A549 (cell line): ENCODE measurements around the gene CDC73. TPM values are rescaled to one million over a fixed set of nuclear protein-coding genes. Genes with fewer than 3 reads are reported as not detected.
A peak's percentile ranks its signal among the peaks of the same experiment; 100 is the strongest.

Experiments used
- ATAC-seq, 2 experiments: fragments of 200-7000 bp in 1 of 2; fragments of >200 bp in 1 of 2; cut with Nextera tagmentation in 1 of 2; cut with Tn5 transposase in 1 of 2; 3 replicates each; pipeline versions ENCODE4 v1.8.0 to v1.9.1; 2018 to 2020; ENCODE audit warnings: mild to moderate bottlenecking in 1 of 2, moderate library complexity in 1 of 2
- CTCF ChIA-PET: fragments of 300-600 bp; sonication (Branson Sonifier 250); formaldehyde crosslinking; extraction: SDS; loops from one replicate; lab custom pipeline; 2021; ENCODE audit warnings: antibody characterized with exemption, inconsistent platforms; lab: Yijun Ruan, JAX
- POLR2A ChIA-PET: fragments of 350-600 bp; formaldehyde crosslinking; extraction: SDS; loops from one replicate; lab custom pipeline; 2021; ENCODE audit warnings: antibody characterized with exemption, inconsistent platforms; lab: Yijun Ruan, JAX
- DNase-seq, 2 experiments: peaks; one replicate each; pipeline versions ENCODE4 v3.0.0 to v3.0.0-alpha.2; 2011 to 2016; ENCODE audit warnings: low read depth in 1 of 2, low spot score in 1 of 2
- FAIRE-seq: peaks from 2 replicates; lab custom pipeline; 2011; peaks lifted over from hg19 to GRCh38; lab: Jason Lieb, UNC
- H3K27ac ChIP-seq, 2 experiments: fragments of >200 bp; sonication (Bioruptor Twin); formaldehyde crosslinking; 3 replicates each; pipeline ENCODE4 v1.5.1; 2016 to 2017
- H3K4me1 ChIP-seq: fragments of >200 bp; sonication (Bioruptor Twin); formaldehyde crosslinking; 3 replicates; pipeline ENCODE4 v1.6.1; 2016
- H3K4me2 ChIP-seq: fragments of >200 bp; sonication (Bioruptor Twin); formaldehyde crosslinking; 3 replicates; pipeline ENCODE4 v1.6.1; 2016
- H3K4me3 ChIP-seq: fragments of >200 bp; sonication (Bioruptor Twin); formaldehyde crosslinking; 3 replicates; pipeline ENCODE4 v1.5.1; 2016
- H3K9me3 ChIP-seq: fragments of >200 bp; sonication (Bioruptor Twin); formaldehyde crosslinking; 3 replicates; pipeline ENCODE4 v1.6.1; 2016
- CBX8 ChIP-seq: fragments of 200-600 bp; sonication (generic); IDR thresholded peaks from 2 replicates; pipeline ENCODE4 v1.6.1; 2016
- CHD4 ChIP-seq: fragments of 200-600 bp; sonication (generic); IDR thresholded peaks from 2 replicates; pipeline ENCODE4 v1.6.1; 2016; ENCODE audit warnings: antibody characterized with exemption, mild to moderate bottlenecking, borderline replicate concordance
- ESRRA ChIP-seq: fragments of 150-350 bp; IDR thresholded peaks from 2 replicates; pipeline ENCODE4 v1.6.1; 2014; ENCODE audit warnings: mild to moderate bottlenecking, low read length, borderline replicate concordance
- FOSB ChIP-seq: fragments of 250-450 bp; sonication (Bioruptor Pico); IDR thresholded peaks from 2 replicates; pipeline ENCODE4 v1.5.0; 2020; ENCODE audit warnings: mild to moderate bottlenecking, moderate library complexity
- FOSL2 ChIP-seq, 2 experiments: fragments of 450-650 bp in 1 of 2; fragments of >200 bp in 1 of 2; sonication (Bioruptor Twin) in 1 of 2; formaldehyde crosslinking; IDR thresholded peaks; 2 replicates each; pipeline versions ENCODE4 v1.5.0 to v1.6.1; 2016 to 2020; ENCODE audit warnings: mild to moderate bottlenecking in 1 of 2, moderate library complexity in 1 of 2
- HEYL ChIP-seq: fragments of 250-450 bp; sonication (Bioruptor Pico); IDR thresholded peaks from 2 replicates; pipeline ENCODE4 v1.8.0; 2021; ENCODE audit warnings: mild to moderate bottlenecking, moderate library complexity
- HOXB13 ChIP-seq: fragments of 250-450 bp; sonication (Bioruptor Pico); IDR thresholded peaks from 2 replicates; pipeline ENCODE4 v1.5.0; 2020; ENCODE audit warnings: low read depth, mild to moderate bottlenecking, moderate library complexity
- JUNB ChIP-seq: fragments of >200 bp; sonication (Bioruptor Twin); formaldehyde crosslinking; IDR thresholded peaks from 2 replicates; pipeline ENCODE4 v1.6.1; 2016
- KDM1A ChIP-seq: fragments of 200-600 bp; sonication (generic); IDR thresholded peaks from 2 replicates; pipeline ENCODE4 v1.6.1; 2016; ENCODE audit warnings: low read depth, mild to moderate bottlenecking
- KDM5A ChIP-seq: fragments of 200-600 bp; sonication (generic); IDR thresholded peaks from 2 replicates; pipeline ENCODE4 v1.6.1; 2016; ENCODE audit warnings: antibody characterized with exemption, mild to moderate bottlenecking
- MAZ ChIP-seq: fragments of 150-350 bp; IDR thresholded peaks from 2 replicates; pipeline ENCODE4 v1.6.1; 2014; ENCODE audit warnings: antibody characterized with exemption, low read depth, low read length, borderline replicate concordance
- MYC ChIP-seq: IDR thresholded peaks from 2 replicates; pipeline ENCODE4 v1.6.1; 2012; ENCODE audit warnings: mild to moderate bottlenecking, inconsistent platforms, low read length, improper control_type of control experiment, borderline replicate concordance
- NFE2L2 ChIP-seq: fragments of 150-350 bp; conservative IDR thresholded peaks from 2 replicates; pipeline ENCODE4 v1.6.1; 2014; ENCODE audit warnings: low read length
- NPAS2 ChIP-seq: fragments of 250-450 bp; sonication (Bioruptor Pico); IDR thresholded peaks from 2 replicates; pipeline ENCODE4 v1.8.0; 2022; ENCODE audit warnings: mild to moderate bottlenecking, moderate library complexity, borderline replicate concordance
- NR3C1 ChIP-seq: fragments of >200 bp; sonication (Bioruptor Twin); formaldehyde crosslinking; IDR thresholded peaks from 3 replicates; pipeline ENCODE4 v1.6.1; 2017
- POLR2AphosphoS2 ChIP-seq: conservative IDR thresholded peaks from 2 replicates; pipeline ENCODE4 v1.6.1; 2012; ENCODE audit warnings: low read length, improper control_type of control experiment, inconsistent platforms
- RCOR1 ChIP-seq: fragments of 150-350 bp; IDR thresholded peaks from 2 replicates; pipeline ENCODE4 v1.6.1; 2014; ENCODE audit warnings: antibody characterized with exemption, low read length, low read depth
- RFX5 ChIP-seq: fragments of 450-650 bp; IDR thresholded peaks from 2 replicates; pipeline ENCODE4 v1.7.1; 2014; ENCODE audit warnings: antibody characterized with exemption, mild to moderate bottlenecking, moderate library complexity
- SREBF2 ChIP-seq: fragments of 450-650 bp; IDR thresholded peaks from 2 replicates; pipeline ENCODE4 v1.6.1; 2014; ENCODE audit warnings: mild to moderate bottlenecking, moderate library complexity
- ZFP36 ChIP-seq: fragments of 450-650 bp; IDR thresholded peaks from 2 replicates; pipeline ENCODE4 v1.6.1; 2014; ENCODE audit warnings: borderline replicate concordance; ENCODE audit not compliant: partially characterized antibody
- ZSCAN20 ChIP-seq: fragments of 250-450 bp; sonication (Bioruptor Pico); IDR thresholded peaks from 2 replicates; pipeline ENCODE4 v1.8.0; 2022; ENCODE audit warnings: mild to moderate bottlenecking, moderate library complexity
- WGBS: methylation state at CpG from one replicate; pipeline ENCODE4 v1.1.6; 2017; ENCODE audit errors: missing lambda C conversion rate; 5-methylcytosine and 5-hydroxymethylcytosine counted together
- polyA plus RNA-seq, 4 experiments: library from polyadenylated mRNA; depleted of rRNA in 3 of 4; stranded (reverse); fragments of >200 nt; fragmentation: RNase III in 1 of 4; extraction: RNeasy Plus Mini Kit Qiagen cat#74134 plus additional on column Dnase treatment in 1 of 4; gene quantifications; 2 replicates in 3 of 4; 3 replicates in 1 of 4; pipeline ENCODE4 v1.2.3, GENCODE V29; 2011 to 2017
- TF ChIP-seq, protein P1 (sequence below): fragments of 250-450 bp; sonication (Bioruptor Pico); IDR thresholded peaks from 2 replicates; pipeline ENCODE4 v1.5.0; 2020; ENCODE audit warnings: low read depth, mild to moderate bottlenecking, moderate library complexity
- TF ChIP-seq, protein P2 (sequence below): IDR thresholded peaks from 2 replicates; pipeline ENCODE4 v1.6.1; 2012; ENCODE audit warnings: low read depth, borderline replicate concordance
- TF ChIP-seq, protein P3 (sequence below): fragments of 200-600 bp; sonication (generic); IDR thresholded peaks from 2 replicates; pipeline ENCODE4 v1.6.1; 2016; ENCODE audit warnings: antibody characterized with exemption, mild to moderate bottlenecking, moderate library complexity
- TF ChIP-seq, protein P4 (sequence below): fragments of 450-650 bp; IDR thresholded peaks from 2 replicates; pipeline ENCODE4 v1.6.1; 2014; ENCODE audit warnings: antibody characterized with exemption

CDC73 gene
- polyA plus RNA-seq, 2 of the 4 experiments (the other 2 are of a cell fraction) = 42.2 to 77.9 TPM

DNA sequence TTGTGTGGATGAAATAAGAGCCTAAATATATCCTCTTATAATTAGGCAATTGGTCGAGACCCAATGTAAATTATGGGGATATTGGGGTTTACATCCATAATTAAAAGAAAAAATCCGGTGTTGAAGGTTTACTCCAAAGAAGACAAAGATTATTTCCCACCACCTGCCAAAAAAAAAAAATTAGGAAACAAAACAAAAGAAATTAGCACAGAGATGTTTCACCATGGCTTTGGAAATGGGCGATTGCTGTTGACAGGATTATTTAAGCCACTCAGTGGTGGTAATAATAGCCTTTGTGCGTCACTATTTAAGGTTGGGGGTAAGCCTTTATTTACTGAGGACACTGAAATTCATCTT lies 16.0 kb upstream of the CDC73 start:
- FAIRE-seq (no peak), ATAC-seq (no peak), DNase-seq (peak in 1 of 2 experiments; percentile 42)
- ChIA-PET CTCF (interaction anchor here (0.6 to 7.3 kb wide), 8 partner anchors 8 to 50 kb away, joined by 3 to 66 read pairs (median 4); partner anchors contain the start of gene CDC73), POLR2A (interaction anchor here (0.7 to 3.8 kb wide), 10 partner anchors 9 to 298 kb away, joined by 3 to 38 read pairs (median 5); partner anchors contain the start of genes CDC73, RGS2, RO60 and UCHL5)
- TF ChIP-seq NPAS2 (CRISPR knock-in tag) (no peak), HOXB13 (no peak), FOSL2 (IDR thresholded peaks at IDR 0.05) (no peak), FOSL2 (CRISPR knock-in tag; IDR thresholded peaks at IDR 0.05) (peak; percentile 27; the same call in 1 of the 2 replicates)
- TF ChIP-seq, protein P1, sequence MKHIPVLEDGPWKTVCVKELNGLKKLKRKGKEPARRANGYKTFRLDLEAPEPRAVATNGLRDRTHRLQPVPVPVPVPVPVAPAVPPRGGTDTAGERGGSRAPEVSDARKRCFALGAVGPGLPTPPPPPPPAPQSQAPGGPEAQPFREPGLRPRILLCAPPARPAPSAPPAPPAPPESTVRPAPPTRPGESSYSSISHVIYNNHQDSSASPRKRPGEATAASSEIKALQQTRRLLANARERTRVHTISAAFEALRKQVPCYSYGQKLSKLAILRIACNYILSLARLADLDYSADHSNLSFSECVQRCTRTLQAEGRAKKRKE = no peak
- TF ChIP-seq, protein P2, sequence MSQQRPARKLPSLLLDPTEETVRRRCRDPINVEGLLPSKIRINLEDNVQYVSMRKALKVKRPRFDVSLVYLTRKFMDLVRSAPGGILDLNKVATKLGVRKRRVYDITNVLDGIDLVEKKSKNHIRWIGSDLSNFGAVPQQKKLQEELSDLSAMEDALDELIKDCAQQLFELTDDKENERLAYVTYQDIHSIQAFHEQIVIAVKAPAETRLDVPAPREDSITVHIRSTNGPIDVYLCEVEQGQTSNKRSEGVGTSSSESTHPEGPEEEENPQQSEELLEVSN = no peak
- Histone ChIP-seq H3K4me2 (peak overlapping the region; percentile 80), H3K4me3 (peak overlapping the region; percentile 67), H3K9me3 (no peaks in the 10 kb centered on the region), H3K27ac (peak overlapping the region; percentile 76 to 96), H3K4me1 (peaks cover 21% of the 10 kb centered on the region)
- 13% methylated on average over 4 of the region's 4 CpGs for WGBS

DNA sequence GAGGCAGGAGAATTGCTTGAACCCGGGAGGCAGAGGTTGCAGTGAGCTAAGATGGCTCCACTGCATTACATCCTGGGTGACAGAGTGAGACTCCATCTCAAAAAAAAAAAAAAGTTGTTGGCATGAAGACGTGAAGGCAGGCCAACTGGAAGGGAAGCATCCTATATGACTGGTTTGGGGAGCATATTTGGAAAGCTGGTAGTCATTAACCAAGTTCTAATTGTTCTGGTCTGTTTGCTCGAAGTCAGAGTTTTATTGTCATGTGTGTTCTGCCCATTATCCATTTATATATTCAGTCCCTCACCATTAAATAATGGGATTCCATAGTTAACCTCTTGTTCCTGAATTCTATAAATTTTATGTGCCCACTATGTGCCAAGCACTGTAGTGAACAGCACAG lies 13.4 kb upstream of the CDC73 start:
- FAIRE-seq (no peak), ATAC-seq (no peak), DNase-seq (no peak)
- POLR2A ChIA-PET = interaction anchor here (1.2 kb wide), 1 partner anchor 49 kb away, joined by 3 read pairs; the partner anchor contains the start of genes RO60 and UCHL5
- Histone ChIP-seq H3K4me2 (no peak overlapping the region), H3K27ac (no peak overlapping the region), H3K9me3 (no peaks in the 10 kb centered on the region), H3K4me1 (peaks cover 40% of the 10 kb centered on the region), H3K4me3 (no peak overlapping the region)
- 57% methylated on average over 3 of the region's 3 CpGs for WGBS
- CTCF ChIA-PET = interaction anchor here (7.2 kb wide), 1 partner anchor 14 kb away, joined by 63 read pairs; the partner anchor contains the start of gene CDC73
- TF ChIP-seq SREBF2 = no peak
- TF ChIP-seq, protein P1 = no peak
- TF ChIP-seq, protein P3, sequence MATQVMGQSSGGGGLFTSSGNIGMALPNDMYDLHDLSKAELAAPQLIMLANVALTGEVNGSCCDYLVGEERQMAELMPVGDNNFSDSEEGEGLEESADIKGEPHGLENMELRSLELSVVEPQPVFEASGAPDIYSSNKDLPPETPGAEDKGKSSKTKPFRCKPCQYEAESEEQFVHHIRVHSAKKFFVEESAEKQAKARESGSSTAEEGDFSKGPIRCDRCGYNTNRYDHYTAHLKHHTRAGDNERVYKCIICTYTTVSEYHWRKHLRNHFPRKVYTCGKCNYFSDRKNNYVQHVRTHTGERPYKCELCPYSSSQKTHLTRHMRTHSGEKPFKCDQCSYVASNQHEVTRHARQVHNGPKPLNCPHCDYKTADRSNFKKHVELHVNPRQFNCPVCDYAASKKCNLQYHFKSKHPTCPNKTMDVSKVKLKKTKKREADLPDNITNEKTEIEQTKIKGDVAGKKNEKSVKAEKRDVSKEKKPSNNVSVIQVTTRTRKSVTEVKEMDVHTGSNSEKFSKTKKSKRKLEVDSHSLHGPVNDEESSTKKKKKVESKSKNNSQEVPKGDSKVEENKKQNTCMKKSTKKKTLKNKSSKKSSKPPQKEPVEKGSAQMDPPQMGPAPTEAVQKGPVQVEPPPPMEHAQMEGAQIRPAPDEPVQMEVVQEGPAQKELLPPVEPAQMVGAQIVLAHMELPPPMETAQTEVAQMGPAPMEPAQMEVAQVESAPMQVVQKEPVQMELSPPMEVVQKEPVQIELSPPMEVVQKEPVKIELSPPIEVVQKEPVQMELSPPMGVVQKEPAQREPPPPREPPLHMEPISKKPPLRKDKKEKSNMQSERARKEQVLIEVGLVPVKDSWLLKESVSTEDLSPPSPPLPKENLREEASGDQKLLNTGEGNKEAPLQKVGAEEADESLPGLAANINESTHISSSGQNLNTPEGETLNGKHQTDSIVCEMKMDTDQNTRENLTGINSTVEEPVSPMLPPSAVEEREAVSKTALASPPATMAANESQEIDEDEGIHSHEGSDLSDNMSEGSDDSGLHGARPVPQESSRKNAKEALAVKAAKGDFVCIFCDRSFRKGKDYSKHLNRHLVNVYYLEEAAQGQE = no peak
- TF ChIP-seq NR3C1 = no peak
- no peak for TF ChIP-seq NFE2L2
- TF ChIP-seq CHD4 = no peak
- TF ChIP-seq, protein P4, sequence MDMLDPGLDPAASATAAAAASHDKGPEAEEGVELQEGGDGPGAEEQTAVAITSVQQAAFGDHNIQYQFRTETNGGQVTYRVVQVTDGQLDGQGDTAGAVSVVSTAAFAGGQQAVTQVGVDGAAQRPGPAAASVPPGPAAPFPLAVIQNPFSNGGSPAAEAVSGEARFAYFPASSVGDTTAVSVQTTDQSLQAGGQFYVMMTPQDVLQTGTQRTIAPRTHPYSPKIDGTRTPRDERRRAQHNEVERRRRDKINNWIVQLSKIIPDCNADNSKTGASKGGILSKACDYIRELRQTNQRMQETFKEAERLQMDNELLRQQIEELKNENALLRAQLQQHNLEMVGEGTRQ = no peak

DNA sequence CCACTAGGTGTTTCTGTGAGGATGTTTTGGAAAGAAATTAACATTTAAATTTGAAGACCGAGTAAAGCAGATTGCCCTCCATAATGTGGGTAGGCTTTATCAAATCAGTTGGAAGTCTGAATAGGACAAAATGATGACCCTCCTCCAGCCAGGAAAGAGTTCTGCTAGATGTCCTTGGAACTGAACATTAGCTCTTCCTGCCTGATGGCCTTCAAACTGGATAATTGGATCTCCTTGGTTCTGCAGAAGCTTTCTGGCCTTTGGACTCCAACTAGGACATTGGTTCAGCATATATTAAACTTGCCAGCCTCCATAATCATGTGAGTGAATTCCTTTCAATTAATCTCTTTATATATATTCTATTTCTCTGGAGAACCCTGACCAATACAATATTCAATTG lies 12.2 kb upstream of the CDC73 start:
- TF ChIP-seq MAZ (no peak), CBX8 (no peak), POLR2AphosphoS2 (no peak), ZFP36 (no peak), KDM5A (no peak), RCOR1 (no peak), FOSB (no peak), ZSCAN20 (no peak), KDM1A (no peak), NFE2L2 (no peak), HEYL (CRISPR knock-in tag) (no peak), ESRRA (no peak), MYC (no peak), RFX5 (no peak), JUNB (no peak), NPAS2 (CRISPR knock-in tag) (no peak)
- Histone ChIP-seq H3K4me1 (peaks cover 45% of the 10 kb centered on the region), H3K4me2 (no peak overlapping the region), H3K9me3 (no peaks in the 10 kb centered on the region), H3K27ac (peak overlapping the region in 1 of 2 experiments; percentile 46; a peak in 3 of 6 replicates), H3K4me3 (no peak overlapping the region)
- no peak for FAIRE-seq
- DNase-seq = no peak
- no peak for ATAC-seq
- ChIA-PET CTCF (interaction anchor here (1.4 to 7.2 kb wide), 2 partner anchors 10 to 13 kb away, joined by 4 to 63 read pairs; partner anchors contain the start of gene CDC73), POLR2A (interaction anchor here (0.7 kb wide), 1 partner anchor 12 kb away, joined by 3 read pairs; no protein-coding TSS in a partner anchor)
- 94% methylated on average over 1 of the region's 1 CpG for WGBS
